GM23248 (cell line): Measurements from ENCODE around the gene TSPEAR. TPM values are rescaled to one million over a fixed set of nuclear protein-coding genes. Genes with fewer than 3 reads are reported as not detected.
"Not testable (repeated sequence)": the region's sequence is repeated elsewhere in the genome, so short reads cannot be mapped to it uniquely, and the experiment has no call there.

Experiments used
- DNase-seq: peaks from one replicate; pipeline ENCODE4 v3.0.0-alpha.2; 2015
- H2AFZ ChIP-seq: fragments of 200-600 bp; sonication (generic); 2 replicates; pipeline ENCODE4 v1.6.1; 2016; ENCODE audit warnings: antibody characterized with exemption
- H3F3A ChIP-seq: fragments of 200-600 bp; sonication (generic); 2 replicates; pipeline ENCODE4 v1.6.1; 2016; ENCODE audit warnings: mild to moderate bottlenecking, antibody characterized with exemption, mixed run types; ENCODE audit not compliant: insufficient read depth
- H3K27ac ChIP-seq: fragments of 200-600 bp; sonication (generic); 2 replicates; pipeline ENCODE4 v1.5.1; 2016; ENCODE audit warnings: mild to moderate bottlenecking
- H3K27me3 ChIP-seq: fragments of 200-600 bp; sonication (generic); replicated peaks from 2 replicates; pipeline ENCODE4 v1.6.1; 2016; ENCODE audit warnings: mild to moderate bottlenecking; ENCODE audit not compliant: insufficient read depth
- H3K36me3 ChIP-seq: fragments of 200-600 bp; sonication (generic); 2 replicates; pipeline ENCODE4 v1.6.1; 2016; ENCODE audit warnings: low read depth, mild to moderate bottlenecking
- H3K4me1 ChIP-seq: fragments of 200-600 bp; sonication (generic); 2 replicates; pipeline ENCODE4 v1.6.1; 2016; ENCODE audit warnings: mild to moderate bottlenecking; ENCODE audit not compliant: insufficient read depth
- H3K4me2 ChIP-seq: fragments of 200-600 bp; sonication (generic); one replicate; pipeline ENCODE4 v1.6.1; 2016; ENCODE audit warnings: mild to moderate bottlenecking; ENCODE audit not compliant: unreplicated experiment
- H3K4me3 ChIP-seq: fragments of 200-600 bp; sonication (generic); 2 replicates; pipeline ENCODE4 v1.5.1; 2016; ENCODE audit warnings: mild to moderate bottlenecking
- H3K79me2 ChIP-seq: fragments of 200-600 bp; sonication (generic); 2 replicates; pipeline ENCODE4 v1.6.1; 2016; ENCODE audit warnings: mild to moderate bottlenecking; ENCODE audit not compliant: insufficient read depth
- H3K9ac ChIP-seq: fragments of 200-600 bp; sonication (generic); 2 replicates; pipeline ENCODE4 v1.6.1; 2016; ENCODE audit warnings: mild to moderate bottlenecking
- H3K9me2 ChIP-seq: fragments of 200-600 bp; sonication (generic); 2 replicates; pipeline ENCODE4 v1.6.1; 2016; ENCODE audit warnings: mixed run types, mild to moderate bottlenecking, moderate library complexity; ENCODE audit not compliant: insufficient read depth
- H3K9me3 ChIP-seq: fragments of 200-600 bp; sonication (generic); one replicate; pipeline ENCODE4 v1.6.1; 2017; ENCODE audit warnings: low read depth
- H4K20me1 ChIP-seq: fragments of 200-600 bp; sonication (generic); 2 replicates; pipeline ENCODE4 v1.6.0; 2016; ENCODE audit not compliant: insufficient read depth
- EZH2 ChIP-seq: fragments of 200-600 bp; sonication (generic); IDR thresholded peaks from 2 replicates; pipeline ENCODE4 v1.6.1; 2018; ENCODE audit warnings: antibody characterized with exemption, mild to moderate bottlenecking; ENCODE audit not compliant: insufficient read depth, poor library complexity, severe bottlenecking
- EZH2phosphoT487 ChIP-seq: fragments of 200-600 bp; sonication (generic); IDR thresholded peaks from 2 replicates; pipeline ENCODE4 v1.6.1; 2018; ENCODE audit warnings: antibody characterized with exemption, moderate library complexity, mild to moderate bottlenecking, low read depth; ENCODE audit not compliant: insufficient read depth
- WGBS, 2 experiments: methylation state at CpG; one replicate each; pipeline ENCODE4 v1.1.6; 2015 to 2017; ENCODE audit warnings: low lambda C conversion rate in 2 of 2, low coverage in 1 of 2; ENCODE audit errors: missing lambda C conversion rate in 2 of 2; 5-methylcytosine and 5-hydroxymethylcytosine counted together
- in situ Hi-C: fragments of 300-500 bp; cut with MboI; formaldehyde crosslinking; loops from 2 replicates; pipeline ENCODE4 v1.15.0; 2020
- polyA plus RNA-seq: library from polyadenylated mRNA; unstranded; fragments of >200 nt; fragmentation: Nextera tagmentation; extraction: Ambion mirVana; gene quantifications from 2 replicates; pipeline ENCODE4 v1.2.1, GENCODE V29; 2016
- total RNA-seq: library from RNA; depleted of rRNA; stranded (reverse); fragments of >200 nt; shearing (Covaris generic); gene quantifications from 2 replicates; pipeline ENCODE4 v1.2.3, GENCODE V29; 2014

The TSPEAR gene
- total and polyA plus RNA-seq, 2 experiments from 2014 or later = not detected

- H3K27ac ChIP-seq = no peak overlapping the region
- no peaks in the 10 kb centered on the region for H3K9me2 ChIP-seq
- H3F3A ChIP-seq = no peaks in the 10 kb centered on the region
- no peaks in the 10 kb centered on the region for H3K9me3 ChIP-seq
- no peaks in the 10 kb centered on the region for H3K79me2 ChIP-seq
- no peaks in the 10 kb centered on the region for H4K20me1 ChIP-seq
- H3K27me3 ChIP-seq = peaks cover 28% of the 10 kb centered on the region
- no peak overlapping the region for H3K9ac ChIP-seq
- 24 to 26% methylated on average over 2 of the region's 2 CpGs for WGBS, 2 experiments
- no peak overlapping the region for H2AFZ ChIP-seq
- no peak for DNase-seq
- H3K4me2 ChIP-seq = no peak overlapping the region
- no peaks in the 10 kb centered on the region for H3K36me3 ChIP-seq
- H3K4me1 ChIP-seq = no peaks in the 10 kb centered on the region
- TF ChIP-seq EZH2 = no peak
- in situ Hi-C loops = no loop called here
- H3K4me3 ChIP-seq = no peak overlapping the region
These were observed 18.4 kb downstream of the TSPEAR start for GRCh38 chr21:44692798-44693512.

GRCh38 chr21:44691686-44692085, 19.7 kb downstream of the TSPEAR start:
- in situ Hi-C loops = no loop called here
- Histone ChIP-seq H3K9me2 (no peaks in the 10 kb centered on the region), H3F3A (no peaks in the 10 kb centered on the region), H3K9me3 (no peaks in the 10 kb centered on the region), H2AFZ (no peak overlapping the region), H3K27me3 (peaks cover 37% of the 10 kb centered on the region), H3K4me2 (no peak overlapping the region), H3K79me2 (no peaks in the 10 kb centered on the region), H3K4me1 (no peaks in the 10 kb centered on the region), H4K20me1 (no peaks in the 10 kb centered on the region), H3K36me3 (no peaks in the 10 kb centered on the region), H3K4me3 (no peak overlapping the region), H3K27ac (no peak overlapping the region), H3K9ac (no peak overlapping the region)
- DNase-seq = no peak
- TF ChIP-seq EZH2 = no peak
- WGBS, 2 experiments = 3 to 6% methylated on average over 2 of the region's 2 CpGs

- H3K27me3 ChIP-seq = peaks cover 24% of the 10 kb centered on the region
- H3K27ac ChIP-seq, H2AFZ ChIP-seq, H3K9me2 ChIP-seq, H3K4me1 ChIP-seq, H4K20me1 ChIP-seq, H3K4me2 ChIP-seq, H3K36me3 ChIP-seq, H3K9me3 ChIP-seq, DNase-seq, H3K79me2 ChIP-seq, H3K4me3 ChIP-seq, in situ Hi-C loops, H3F3A ChIP-seq, H3K9ac ChIP-seq: not testable (repeated sequence)
- WGBS, 2 experiments = 36 to 38% methylated on average over 3 of the region's 3 CpGs
These were observed 21.6 kb downstream of the TSPEAR start for GRCh38 chr21:44689740-44690139.

GRCh38 chr21:44687671-44688070, 23.7 kb downstream of the TSPEAR start:
- WGBS, 2 experiments = 22 to 25% methylated on average over 11 of the region's 11 CpGs
- Histone ChIP-seq H3F3A (no peaks in the 10 kb centered on the region), H3K27ac (no peak overlapping the region), H3K4me2 (no peak overlapping the region), H3K9me3 (no peaks in the 10 kb centered on the region), H3K9me2 (no peaks in the 10 kb centered on the region), H3K4me3 (no peak overlapping the region), H3K79me2 (no peaks in the 10 kb centered on the region), H3K27me3 (peaks cover 33% of the 10 kb centered on the region), H3K36me3 (no peaks in the 10 kb centered on the region), H3K9ac (no peak overlapping the region), H4K20me1 (no peaks in the 10 kb centered on the region), H2AFZ (no peak overlapping the region), H3K4me1 (no peaks in the 10 kb centered on the region)
- no peak for DNase-seq
- TF ChIP-seq EZH2phosphoT487 (no peak), EZH2 (no peak)
- in situ Hi-C loops = no loop called here
